ENCODE data around the gene AQP2.

DNA sequence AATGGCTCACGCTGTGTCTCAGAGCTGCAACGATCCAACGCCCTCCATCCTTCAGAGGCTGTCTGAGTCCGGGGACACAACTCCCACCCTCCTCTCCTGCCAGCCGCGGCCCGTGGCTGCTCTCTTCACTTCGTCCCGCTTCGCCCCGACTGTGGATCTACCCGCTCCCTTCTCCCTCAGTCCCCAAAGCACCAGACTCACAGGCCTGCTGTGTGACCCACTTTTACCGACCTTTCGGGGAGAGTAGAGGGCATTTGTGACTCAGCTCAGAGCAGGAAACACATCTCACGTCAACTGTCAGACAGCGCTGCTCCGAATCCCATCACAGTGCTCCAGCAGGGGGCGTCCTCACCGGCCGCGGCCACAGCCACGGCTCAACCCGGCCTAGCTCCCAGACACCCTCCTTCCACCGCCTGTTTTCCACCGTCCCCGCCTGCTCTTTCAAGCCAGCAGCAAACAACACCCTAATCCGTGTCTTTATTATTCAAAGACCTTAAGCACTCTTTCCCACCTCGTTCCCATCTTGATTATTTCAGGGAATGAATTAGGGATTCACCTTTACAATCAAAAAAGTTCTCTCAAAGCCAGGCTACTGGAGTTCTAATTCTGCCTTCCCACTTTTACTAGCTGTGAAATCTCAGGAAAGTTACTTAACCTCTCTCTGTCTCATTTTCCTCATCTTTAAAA lies 5.0 kb upstream of the AQP2 start:
- TF ChIP-seq, protein P1, sequence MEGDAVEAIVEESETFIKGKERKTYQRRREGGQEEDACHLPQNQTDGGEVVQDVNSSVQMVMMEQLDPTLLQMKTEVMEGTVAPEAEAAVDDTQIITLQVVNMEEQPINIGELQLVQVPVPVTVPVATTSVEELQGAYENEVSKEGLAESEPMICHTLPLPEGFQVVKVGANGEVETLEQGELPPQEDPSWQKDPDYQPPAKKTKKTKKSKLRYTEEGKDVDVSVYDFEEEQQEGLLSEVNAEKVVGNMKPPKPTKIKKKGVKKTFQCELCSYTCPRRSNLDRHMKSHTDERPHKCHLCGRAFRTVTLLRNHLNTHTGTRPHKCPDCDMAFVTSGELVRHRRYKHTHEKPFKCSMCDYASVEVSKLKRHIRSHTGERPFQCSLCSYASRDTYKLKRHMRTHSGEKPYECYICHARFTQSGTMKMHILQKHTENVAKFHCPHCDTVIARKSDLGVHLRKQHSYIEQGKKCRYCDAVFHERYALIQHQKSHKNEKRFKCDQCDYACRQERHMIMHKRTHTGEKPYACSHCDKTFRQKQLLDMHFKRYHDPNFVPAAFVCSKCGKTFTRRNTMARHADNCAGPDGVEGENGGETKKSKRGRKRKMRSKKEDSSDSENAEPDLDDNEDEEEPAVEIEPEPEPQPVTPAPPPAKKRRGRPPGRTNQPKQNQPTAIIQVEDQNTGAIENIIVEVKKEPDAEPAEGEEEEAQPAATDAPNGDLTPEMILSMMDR (conservative IDR thresholded peaks at IDR 0.05) = peak; percentile 99
- TF ChIP-seq ZFX (IDR thresholded peaks at IDR 0.05) = no peak

Measured in C4-2B (cell line).